GM12891 (cell line): ENCODE measurements around the gene C19orf73.

Source experiments
- PAX5 ChIP-seq: IDR thresholded peaks from 2 replicates; pipeline ENCODE4 v1.6.1; 2011; ENCODE audit warnings: low read length, moderate library complexity, mild to moderate bottlenecking; ENCODE audit not compliant: insufficient read depth, severe bottlenecking
- POLR2A ChIP-seq: IDR thresholded peaks from 2 replicates; pipeline ENCODE4 v1.6.1; 2011; ENCODE audit warnings: low read depth, low read length, control low read depth
- POLR2AphosphoS5 ChIP-seq: IDR thresholded peaks from 2 replicates; pipeline ENCODE4 v1.6.1; 2011; ENCODE audit warnings: low read depth, low read length, control low read depth
- SPI1 ChIP-seq: IDR thresholded peaks from 2 replicates; pipeline ENCODE4 v1.6.1; 2011; ENCODE audit warnings: low read depth, low read length, control low read depth
- TAF1 ChIP-seq: IDR thresholded peaks from 2 replicates; pipeline ENCODE4 v1.6.1; 2011; ENCODE audit warnings: low read depth, low read length, control low read depth

DNA sequence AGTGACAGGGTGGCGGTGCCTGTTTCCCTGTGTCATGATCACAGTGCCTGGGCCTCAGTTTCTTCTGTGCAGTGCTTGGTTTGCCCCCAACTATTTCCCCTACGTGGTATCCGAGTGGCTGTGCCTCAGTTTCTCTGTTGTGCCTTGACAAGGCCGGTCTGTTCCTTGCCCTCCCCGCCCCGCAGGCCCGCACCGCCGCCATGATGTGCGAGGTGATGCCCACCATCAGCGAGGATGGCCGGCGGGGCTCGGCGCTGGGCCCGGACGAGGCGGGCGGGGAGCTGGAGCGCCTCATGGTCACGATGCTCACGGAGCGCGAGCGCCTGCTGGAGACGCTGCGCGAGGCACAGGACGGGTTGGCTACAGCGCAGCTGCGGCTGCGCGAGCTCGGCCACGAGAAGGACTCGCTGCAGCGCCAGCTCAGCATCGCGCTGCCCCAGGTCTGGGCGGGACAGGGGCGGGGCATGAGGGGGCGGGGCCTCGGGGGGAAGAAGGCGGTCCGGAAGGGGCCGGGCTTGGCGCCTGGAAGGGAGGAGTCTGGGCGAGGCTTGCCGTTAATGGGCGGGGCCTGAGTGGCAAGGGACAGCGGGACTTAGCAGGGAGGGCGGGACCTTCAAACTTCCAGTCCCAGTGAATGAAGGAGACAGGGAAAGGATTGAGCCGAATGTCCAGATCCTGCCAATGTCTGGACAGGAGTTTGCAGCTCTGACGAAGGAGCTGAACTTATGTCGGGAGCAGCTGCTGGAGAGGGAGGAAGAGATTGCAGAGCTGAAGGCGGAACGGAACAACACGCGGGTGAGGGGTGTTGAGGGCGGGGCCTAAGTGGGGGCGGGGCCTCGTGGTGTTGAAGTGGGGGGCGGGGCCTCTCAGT, 9.0 kb upstream of the C19orf73 start:
- TF ChIP-seq POLR2AphosphoS5 (no peak), TAF1 (no peak), POLR2A (no peak), PAX5 (no peak), SPI1 (no peak)
